HCT116 (cell line): ENCODE measurements around the gene ARHGAP21. TPM values are rescaled to one million over a fixed set of nuclear protein-coding genes. Genes with fewer than 3 reads are reported as not detected.

Experiments
- ATAC-seq: fragments of 200-7000 bp; cut with Tn5 transposase; 2 replicates; pipeline ENCODE4 v1.9.1; 2020; ENCODE audit warnings: mild to moderate bottlenecking, moderate library complexity
- BruUV-seq: library from RNA; stranded (reverse); fragments of 400-500 nt; replicated peaks from 2 replicates; lab custom pipeline; 2021; lab: Mats Ljungman, UMichigan
- CTCF ChIA-PET: fragments of 300-600 bp; sonication (Branson Sonifier 250); formaldehyde crosslinking; loops from one replicate; lab custom pipeline; 2021; ENCODE audit warnings: antibody characterized with exemption; lab: Charles Lee
- POLR2A ChIA-PET: fragments of 300-600, 350-600 bp; sonication (Branson Sonifier 250); formaldehyde crosslinking; loops from one replicate; lab custom pipeline; 2021; ENCODE audit warnings: antibody characterized with exemption; lab: Charles Lee
- RAD21 ChIA-PET, 2 experiments: fragments of 300-600 bp; sonication (Branson Sonifier 250); formaldehyde crosslinking; loops; one replicate each; lab custom pipeline; 2023; ENCODE audit warnings: low total read pairs in 2 of 2; ENCODE audit not compliant: uncharacterized antibody in 2 of 2, unreplicated experiment in 2 of 2, low non-redundant PET in 1 of 2; lab: Charles Lee
- DNase-seq: peaks from one replicate; pipeline ENCODE4 v3.0.0-alpha.2; 2010; ENCODE audit warnings: low read depth, low spot score
- H2AFZ ChIP-seq: fragments of 200-600 bp; shearing (Covaris generic), sonication (generic); 2 replicates; pipeline ENCODE4 v1.6.1; 2017; ENCODE audit warnings: low read depth, mixed run types, mixed read lengths, antibody characterized with exemption, low read length; ENCODE audit not compliant: poor library complexity, severe bottlenecking
- H3K27ac ChIP-seq: 2 replicates; pipeline ENCODE4 v1.5.1; 2012; ENCODE audit warnings: low read depth, low read length
- H3K27me3 ChIP-seq: fragments of 200-600 bp; sonication (generic); 2 replicates; pipeline ENCODE4 v1.6.1; 2016; ENCODE audit warnings: mixed run types, low read length, mixed read lengths; ENCODE audit not compliant: insufficient read depth
- H3K36me3 ChIP-seq, 2 experiments: fragments of 200-500 bp in 1 of 2; fragments of 200-600 bp in 1 of 2; sonication (Bioruptor generic) in 1 of 2; sonication (generic) in 1 of 2; 2 replicates each; pipeline versions ENCODE4 v1.5.1 to v1.6.1; 2014 to 2016; ENCODE audit warnings: low read length in 2 of 2, inconsistent platforms in 1 of 2, mixed read lengths in 1 of 2, mixed run types in 1 of 2; ENCODE audit not compliant: insufficient read depth in 2 of 2, control insufficient read depth in 1 of 2
- H3K4me1 ChIP-seq, 2 experiments: fragments of 200-600 bp in 1 of 2; sonication (generic) in 1 of 2; 2 replicates each; pipeline versions ENCODE4 v1.5.1 to v1.6.1; 2012 to 2017; ENCODE audit warnings: low read length in 2 of 2, inconsistent platforms in 1 of 2, mild to moderate bottlenecking in 1 of 2, mixed read lengths in 1 of 2, mixed run types in 1 of 2, moderate library complexity in 1 of 2; ENCODE audit not compliant: insufficient read depth in 2 of 2, control insufficient read depth in 1 of 2
- H3K4me2 ChIP-seq: fragments of 200-600 bp; sonication (generic); 2 replicates; pipeline ENCODE4 v1.6.1; 2017; ENCODE audit warnings: mixed run types, low read length, mixed read lengths
- H3K4me3 ChIP-seq, 2 experiments: fragments of 200-600 bp in 1 of 2; sonication (generic) in 1 of 2; replicated peaks in 1 of 2; 2 replicates each; pipeline ENCODE4 v1.5.1; 2011 to 2016; ENCODE audit warnings: low read length in 2 of 2, control low read depth in 1 of 2, low read depth in 1 of 2, mild to moderate bottlenecking in 1 of 2, mixed read lengths in 1 of 2, mixed run types in 1 of 2
- H3K79me2 ChIP-seq: fragments of 200-600 bp; sonication (generic); 2 replicates; pipeline ENCODE4 v1.6.1; 2017; ENCODE audit warnings: mild to moderate bottlenecking, mixed run types, low read length, moderate library complexity, mixed read lengths; ENCODE audit not compliant: insufficient read depth
- H3K9ac ChIP-seq: fragments of 200-600 bp; sonication (generic); 2 replicates; pipeline ENCODE4 v1.6.1; 2016; ENCODE audit warnings: low read length, mixed read lengths
- H3K9me2 ChIP-seq: fragments of 200-600 bp; sonication (generic), shearing (Covaris generic); 2 replicates; pipeline ENCODE4 v1.6.1; 2017; ENCODE audit warnings: mixed run types, mild to moderate bottlenecking, moderate library complexity; ENCODE audit not compliant: insufficient read depth
- H3K9me3 ChIP-seq, 2 experiments: fragments of 200-500 bp in 1 of 2; fragments of 200-600 bp in 1 of 2; sonication (Bioruptor generic) in 1 of 2; sonication (generic) in 1 of 2; 2 replicates each; pipeline ENCODE4 v1.6.1; 2014 to 2017; ENCODE audit warnings: low read length in 2 of 2, mixed read lengths in 2 of 2, inconsistent platforms in 1 of 2, low read depth in 1 of 2, mild to moderate bottlenecking in 1 of 2, mixed run types in 1 of 2, moderate library complexity in 1 of 2; ENCODE audit not compliant: control insufficient read depth in 1 of 2, insufficient read depth in 1 of 2
- H4K20me1 ChIP-seq: fragments of 200-600 bp; sonication (generic), shearing (Covaris generic); 2 replicates; pipeline ENCODE4 v1.6.1; 2017; ENCODE audit warnings: mixed run types, mild to moderate bottlenecking, moderate library complexity; ENCODE audit not compliant: insufficient read depth
- CBX3 ChIP-seq: IDR thresholded peaks from 2 replicates; pipeline ENCODE4 v1.6.1; 2012; ENCODE audit warnings: low read depth
- CTCF ChIP-seq, 3 experiments: fragments of 200-600 bp in 1 of 3; sonication (generic) in 1 of 3; IDR thresholded peaks in 2 of 3; conservative IDR thresholded peaks in 1 of 3; 2 replicates each; pipeline ENCODE4 v1.5.1; 2012 to 2017; ENCODE audit warnings: low read depth in 2 of 3, low read length in 2 of 3, antibody characterized with exemption in 1 of 3, borderline replicate concordance in 1 of 3, control low read depth in 1 of 3, mild to moderate bottlenecking in 1 of 3, mixed read lengths in 1 of 3, mixed run types in 1 of 3, moderate library complexity in 1 of 3; ENCODE audit not compliant: insufficient read depth in 1 of 3
- FOSL1 ChIP-seq: IDR thresholded peaks from 2 replicates; pipeline ENCODE4 v1.6.1; 2012; ENCODE audit warnings: low read depth
- JUND ChIP-seq: IDR thresholded peaks from 2 replicates; pipeline ENCODE4 v1.6.1; 2012
- POLR2AphosphoS5 ChIP-seq: IDR thresholded peaks from 2 replicates; pipeline ENCODE4 v1.6.1; 2011; ENCODE audit warnings: mild to moderate bottlenecking, low read depth, low read length, moderate library complexity
- intact Hi-C: fragments of 100-400 bp; cut with micrococcal nuclease; formaldehyde crosslinking; loops from 2 replicates; pipeline ENCODE4 v1.10.0; 2022
- total RNA-seq: library from RNA; stranded (reverse); gene quantifications from one replicate; pipeline ENCODE4 v1.2.1, GENCODE V29; 2021; ENCODE audit not compliant: unreplicated experiment

The ARHGAP21 gene
- total RNA-seq, 1 experiment from 2014 or later = 47.7 TPM

GRCh38 chr10:24643679-24644209 is 79.9 kb downstream of the ARHGAP21 start:
- no peaks in the 10 kb centered on the region for H3K79me2 ChIP-seq
- TF ChIP-seq POLR2AphosphoS5 = no peak
- peak; percentile 47; the same call in 1 of the 2 replicates for TF ChIP-seq CBX3
- TF ChIP-seq CTCF (IDR thresholded peaks at IDR 0.05 in 2 of 3, conservative IDR thresholded peaks at IDR 0.05 in 1 of 3; ENCODE audit: borderline replicate concordance in 1 of 3, insufficient read depth in 1 of 3, low read depth in 2 of 3, low read length in 2 of 3) = no peak
- TF ChIP-seq JUND = peak; percentile 52; the same call in 1 of the 2 replicates
- TF ChIP-seq FOSL1 = peak; percentile 45
- ChIA-PET RAD21 (interaction anchor here in 1 of 2 experiments (0.6 kb wide), 1 partner anchor 102 kb away, joined by 4 read pairs; no protein-coding TSS in a partner anchor), CTCF (interaction anchor here (1.2 to 2.3 kb wide), 3 partner anchors 11 to 346 kb away, joined by 3 to 11 read pairs (median 4); no protein-coding TSS in a partner anchor), POLR2A (no interaction called here)
- no peak overlapping the region for H3K9ac ChIP-seq
- no peaks in the 10 kb centered on the region for H3K9me3 ChIP-seq
- H2AFZ ChIP-seq = no peak overlapping the region
- H3K4me2 ChIP-seq = peak overlapping the region; percentile 31
- H3K4me3 ChIP-seq = no peak overlapping the region
- H3K4me1 ChIP-seq = peaks cover 16 to 29% of the 10 kb centered on the region in 2 experiments
- H3K36me3 ChIP-seq = no peaks in the 10 kb centered on the region
- peak; percentile 24 for DNase-seq
- ATAC-seq = peak; percentile 56
- H4K20me1 ChIP-seq = no peaks in the 10 kb centered on the region
- H3K9me2 ChIP-seq = no peaks in the 10 kb centered on the region
- BruUV-seq = no TSS peak
- no peak overlapping the region for H3K27ac ChIP-seq
- H3K27me3 ChIP-seq = no peaks in the 10 kb centered on the region
- intact Hi-C loops = loop anchor here (1.0 to 5.0 kb wide), 5 partner anchors 81 to 584 kb away; no protein-coding TSS in a partner anchor
